Gastrocnemius medialis (tissue), 4 donors: Measurements from ENCODE around the gene NFAM1.

Experiments used
- CTCF ChIP-seq, 5 experiments: fragments of 450-650 bp in 3 of 5; fragments of 200-600 bp in 2 of 5; sonication (generic) in 2 of 5; IDR thresholded peaks in 4 of 5; conservative IDR thresholded peaks in 1 of 5; 1 replicate in 4 of 5; 2 replicates in 1 of 5; pipeline ENCODE4 v1.5.1; 2016 to 2019; ENCODE audit warnings: antibody characterized with exemption in 5 of 5, mild to moderate bottlenecking in 3 of 5, moderate library complexity in 3 of 5
- POLR2A ChIP-seq, 2 donors: fragments of 450-650 bp; IDR thresholded peaks; one replicate each; pipeline ENCODE4 v1.6.1; 2017; ENCODE audit warnings: antibody characterized with exemption in 2 of 2, mild to moderate bottlenecking in 2 of 2, moderate library complexity in 2 of 2

GRCh38 chr22:42461511-42461910 is 29.3 kb upstream of the NFAM1 start:
- TF ChIP-seq CTCF (IDR thresholded peaks at IDR 0.05 in 4 of 5, conservative IDR thresholded peaks at IDR 0.05 in 1 of 5) (no peak), POLR2A (IDR thresholded peaks at IDR 0.05) (no peak)
